K562 (cell line): ENCODE data around the gene PRKAG2. TPM values are rescaled to one million over a fixed set of nuclear protein-coding genes. Genes with fewer than 3 reads are reported as not detected.
A peak's percentile ranks its signal among the peaks of the same experiment; 100 is the strongest.

Experiments used
- ATF3 ChIP-seq, 2 experiments: fragments of 450-650 bp in 1 of 2; sonication (generic) in 1 of 2; formaldehyde crosslinking in 1 of 2; IDR thresholded peaks in 1 of 2; conservative IDR thresholded peaks in 1 of 2; 2 replicates each; pipeline versions ENCODE4 v1.6.1 to v1.8.1; 2016 to 2023; ENCODE audit warnings: mild to moderate bottlenecking in 2 of 2, moderate library complexity in 2 of 2, inconsistent platforms in 1 of 2, missing genetic modification reagents in 1 of 2
- BHLHE40 ChIP-seq: IDR thresholded peaks from 2 replicates; pipeline ENCODE4 v1.6.1; 2011; ENCODE audit warnings: low read length, improper control_type of control experiment
- CBFB ChIP-seq: sonication (generic); formaldehyde crosslinking; IDR thresholded peaks from 2 replicates; pipeline ENCODE4 v1.4.0; 2020; ENCODE audit warnings: mild to moderate bottlenecking, missing genetic modification reagents
- CHD1 ChIP-seq: fragments of 200-600 bp; sonication (generic); IDR thresholded peaks from one replicate; pipeline ENCODE4 v1.6.1; 2012; ENCODE audit warnings: mild to moderate bottlenecking, moderate library complexity, low read length, inconsistent platforms
- CTCFL ChIP-seq: IDR thresholded peaks from 2 replicates; pipeline ENCODE4 v1.6.1; 2011; ENCODE audit warnings: borderline replicate concordance, low read depth, mild to moderate bottlenecking, moderate library complexity, low read length; ENCODE audit not compliant: insufficient read depth, poor library complexity, severe bottlenecking
- GMEB1 ChIP-seq: fragments of 250-450 bp; sonication (Bioruptor Pico); IDR thresholded peaks from 2 replicates; pipeline ENCODE4 v1.4.0; 2020; ENCODE audit warnings: mild to moderate bottlenecking
- HMBOX1 ChIP-seq: sonication (generic); IDR thresholded peaks from 2 replicates; pipeline ENCODE4 v1.6.1; 2016
- HMG20B ChIP-seq: fragments of 250-450 bp; sonication (Bioruptor Pico); IDR thresholded peaks from 2 replicates; pipeline ENCODE4 v1.5.0; 2021; ENCODE audit warnings: mild to moderate bottlenecking
- KDM2B ChIP-seq: fragments of 250-450 bp; sonication (Bioruptor Pico); IDR thresholded peaks from 2 replicates; pipeline ENCODE4 v1.8.0; 2021; ENCODE audit warnings: mild to moderate bottlenecking, moderate library complexity
- LARP7 ChIP-seq: fragments of 450-650 bp; IDR thresholded peaks from 2 replicates; pipeline ENCODE4 v1.6.1; 2016
- MEF2A ChIP-seq: IDR thresholded peaks from 2 replicates; pipeline ENCODE4 v1.6.1; 2011; ENCODE audit warnings: low read depth, mild to moderate bottlenecking, low read length, moderate library complexity; ENCODE audit not compliant: control insufficient read depth
- NCOA4 ChIP-seq: fragments of 450-650 bp; IDR thresholded peaks from 2 replicates; pipeline ENCODE4 v1.6.1; 2018; ENCODE audit warnings: mild to moderate bottlenecking; ENCODE audit not compliant: partially characterized antibody
- NCOA6 ChIP-seq: fragments of 450-650 bp; IDR thresholded peaks from 2 replicates; pipeline ENCODE4 v1.6.1; 2017; ENCODE audit warnings: mild to moderate bottlenecking
- NR1H2 ChIP-seq: sonication (generic); formaldehyde crosslinking; IDR thresholded peaks from 2 replicates; pipeline ENCODE4 v1.4.0; 2020; ENCODE audit warnings: mild to moderate bottlenecking, missing genetic modification reagents
- NR2F6 ChIP-seq: fragments of 450-650 bp; formaldehyde crosslinking; IDR thresholded peaks from 2 replicates; pipeline ENCODE4 v1.4.0; 2020; ENCODE audit warnings: mild to moderate bottlenecking
- RAD21 ChIP-seq, 2 experiments: fragments of 250-450 bp in 1 of 2; fragments of 450-650 bp in 1 of 2; sonication (Bioruptor Pico) in 1 of 2; formaldehyde crosslinking in 1 of 2; IDR thresholded peaks in 1 of 2; conservative IDR thresholded peaks in 1 of 2; 2 replicates each; pipeline versions ENCODE4 v1.4.0 to v1.8.0; 2020 to 2022; ENCODE audit warnings: mild to moderate bottlenecking in 2 of 2, moderate library complexity in 1 of 2
- RUNX1 ChIP-seq: sonication (generic); IDR thresholded peaks from 2 replicates; pipeline ENCODE4 v1.6.1; 2016; ENCODE audit warnings: antibody characterized with exemption, low read depth
- SAFB2 ChIP-seq: fragments of 200-400 bp; formaldehyde crosslinking; IDR thresholded peaks from 2 replicates; pipeline ENCODE4 v1.6.1; 2018; ENCODE audit warnings: borderline replicate concordance, low read length, low read depth, moderate library complexity; ENCODE audit not compliant: severe bottlenecking
- SMARCB1 ChIP-seq: IDR thresholded peaks from 2 replicates; pipeline ENCODE4 v1.6.1; 2011; ENCODE audit warnings: improper control_type of control experiment, low read depth; ENCODE audit not compliant: insufficient read length
- SP1 ChIP-seq: sonication (generic); formaldehyde crosslinking; IDR thresholded peaks from 2 replicates; pipeline ENCODE4 v1.8.1; 2022; ENCODE audit warnings: mild to moderate bottlenecking, missing genetic modification reagents
- SRF ChIP-seq, 2 experiments: fragments of 250-450, 450-650 bp in 1 of 2; sonication (Bioruptor Pico) in 1 of 2; sonication (generic) in 1 of 2; formaldehyde crosslinking; IDR thresholded peaks; 2 replicates each; pipeline versions ENCODE4 v1.5.0 to v1.5.1; 2020 to 2022; ENCODE audit warnings: mild to moderate bottlenecking in 1 of 2, missing genetic modification reagents in 1 of 2
- TEAD1 ChIP-seq, 2 experiments: fragments of 450-650 bp in 1 of 2; sonication (generic) in 1 of 2; formaldehyde crosslinking; IDR thresholded peaks; 2 replicates each; pipeline versions ENCODE4 v1.4.0 to v1.8.0; 2020 to 2022; ENCODE audit warnings: mild to moderate bottlenecking in 2 of 2, missing genetic modification reagents in 1 of 2
- XRCC5 ChIP-seq: fragments of 200-400 bp; formaldehyde crosslinking; IDR thresholded peaks from 2 replicates; pipeline ENCODE4 v1.6.1; 2017; ENCODE audit warnings: low read depth, mild to moderate bottlenecking, low read length
- ZSCAN32 ChIP-seq: fragments of 450-650 bp; formaldehyde crosslinking; IDR thresholded peaks from 2 replicates; pipeline ENCODE4 v1.4.0; 2020; ENCODE audit warnings: mild to moderate bottlenecking, moderate library complexity
- polyA plus RNA-seq, 8 experiments: library from polyadenylated mRNA; depleted of rRNA in 4 of 8; stranded (reverse) in 5 of 8; unstranded in 3 of 8; fragments of >200 nt; fragmentation: Nextera tagmentation in 2 of 8; fragmentation: Illumina TruSeq in 1 of 8; extraction: Ambion mirVana in 2 of 8; extraction: Trizol in 1 of 8; gene quantifications; 2 replicates each; pipeline versions ENCODE4 v1.2.1 to v1.2.3, GENCODE V29; 2011 to 2014; ENCODE audit warnings: inconsistent platforms in 1 of 8, missing spikeins in 1 of 8
- total RNA-seq, 7 experiments: library from RNA; depleted of rRNA in 6 of 7; stranded (reverse); fragments of >200 nt in 6 of 7; fragmentation: Illumina TruSeq in 2 of 7; extraction: Trizol in 2 of 7; gene quantifications; 2 replicates each; pipeline versions ENCODE4 v1.2.1 to v1.2.3, GENCODE V29; 2011 to 2021; ENCODE audit warnings: low replicate concordance in 1 of 7

PRKAG2 gene
- total and polyA plus RNA-seq, 9 of the 15 experiments (the other 6 are each of a cell fraction or from before 2014, with no cell fraction given): 0.99 to 5.6 (median 3.3) TPM

GRCh38 chr7:151754142-151754590, 122.7 kb downstream of the PRKAG2 start (continued):
- TF ChIP-seq GMEB1 (CRISPR knock-in tag) (no peak), SP1 (CRISPR knock-in tag) (no peak), CBFB (CRISPR knock-in tag) (0 out of 2 replicates have a peak, but pooled peaks have one; percentile 50), SRF (CRISPR knock-in tag; IDR thresholded peaks at IDR 0.05) (0 out of 4 replicates have a peak, but pooled peaks of 1 of the 2 experiments have one; percentile 24), XRCC5 (0 out of 2 replicates have a peak, but pooled peaks have one; percentile 23), ATF3 (IDR thresholded peaks at IDR 0.05) (no peak), ATF3 (CRISPR knock-in tag; conservative IDR thresholded peaks at IDR 0.05) (0 out of 2 replicates have a peak, but pooled peaks have one; percentile 23), CTCFL (peak; percentile 32), LARP7 (no peak), MEF2A (no peak), KDM2B (no peak), NR2F6 (CRISPR knock-in tag) (no peak), CHD1 (no peak), NCOA4 (no peak), HMG20B (CRISPR knock-in tag) (no peak), RAD21 (CRISPR knock-in tag; conservative IDR thresholded peaks at IDR 0.05 in 1 of 2, IDR thresholded peaks at IDR 0.05 in 1 of 2) (peak; percentile 27 to 69; a peak in 3 of 4 replicates), BHLHE40 (0 out of 2 replicates have a peak, but pooled peaks have one; percentile 11), RUNX1 (0 out of 2 replicates have a peak, but pooled peaks have one; percentile 35), SAFB2 (no peak), NCOA6 (no peak), HMBOX1 (no peak), ZSCAN32 (CRISPR knock-in tag) (no peak), NR1H2 (CRISPR knock-in tag) (no peak), SMARCB1 (no peak), TEAD1 (CRISPR knock-in tag; IDR thresholded peaks at IDR 0.05) (peak in 1 of 2 experiments; percentile 36; a peak in 1 of 4 replicates)
